Osteoblast (primary cell): ENCODE data around the gene SLC23A1. TPM values are rescaled to one million over a fixed set of nuclear protein-coding genes. Genes with fewer than 3 reads are reported as not detected.

Experiments used
- DNase-seq: peaks from one replicate; pipeline ENCODE4 v3.0.0; 2011; ENCODE audit warnings: low spot score, mixed read lengths; ENCODE audit not compliant: insufficient read length; ENCODE audit errors: missing footprints
- H2AFZ ChIP-seq: 2 replicates; pipeline ENCODE4 v1.6.0; 2011; ENCODE audit warnings: mild to moderate bottlenecking, low read length
- H3K27ac ChIP-seq: 2 replicates; pipeline ENCODE4 v1.5.1; 2011; ENCODE audit warnings: mild to moderate bottlenecking, low read depth, low read length, moderate library complexity
- H3K27me3 ChIP-seq: 2 replicates; pipeline ENCODE4 v1.6.0; 2012; ENCODE audit warnings: mild to moderate bottlenecking, control low read depth, inconsistent platforms, low read length, moderate library complexity; ENCODE audit not compliant: insufficient read depth
- H3K36me3 ChIP-seq: 2 replicates; pipeline ENCODE4 v1.5.1; 2011; ENCODE audit warnings: mild to moderate bottlenecking, low read length, control low read depth, moderate library complexity; ENCODE audit not compliant: insufficient read depth
- H3K4me1 ChIP-seq: 2 replicates; pipeline ENCODE4 v1.5.1; 2011; ENCODE audit warnings: mild to moderate bottlenecking, low read length, control low read depth, moderate library complexity; ENCODE audit not compliant: insufficient read depth
- H3K4me2 ChIP-seq: 2 replicates; pipeline ENCODE4 v1.6.0; 2011; ENCODE audit warnings: mild to moderate bottlenecking, low read length; ENCODE audit not compliant: insufficient read depth
- H3K4me3 ChIP-seq: fragments of 200-600 bp; sonication (generic); 3 replicates; pipeline ENCODE4 v1.5.1; 2012; ENCODE audit warnings: mild to moderate bottlenecking, low read length, inconsistent platforms; ENCODE audit not compliant: insufficient read depth
- H3K79me2 ChIP-seq: 2 replicates; pipeline ENCODE4 v1.6.0; 2012; ENCODE audit warnings: mild to moderate bottlenecking, low read length, control low read depth, inconsistent platforms; ENCODE audit not compliant: insufficient read depth
- H3K9me3 ChIP-seq: 2 replicates; pipeline ENCODE4 v1.5.1; 2011; ENCODE audit warnings: low read depth, low read length, control low read depth
- H4K20me1 ChIP-seq: 2 replicates; pipeline ENCODE4 v1.6.0; 2012; ENCODE audit warnings: mild to moderate bottlenecking, low read length, control low read depth; ENCODE audit not compliant: insufficient read depth
- total RNA-seq: library from RNA; depleted of rRNA; stranded (reverse); fragments of >200 nt; gene quantifications from 2 replicates; pipeline ENCODE4 v1.2.3, GENCODE V29; 2012
- TF ChIP-seq, protein P1 (sequence below): IDR thresholded peaks from 2 replicates; pipeline ENCODE4 v1.5.1; 2011; ENCODE audit warnings: mild to moderate bottlenecking, low read depth, low read length, moderate library complexity; ENCODE audit errors: extremely low read depth

SLC23A1 gene
- total RNA-seq, 1 donor, result not detected

DNA sequence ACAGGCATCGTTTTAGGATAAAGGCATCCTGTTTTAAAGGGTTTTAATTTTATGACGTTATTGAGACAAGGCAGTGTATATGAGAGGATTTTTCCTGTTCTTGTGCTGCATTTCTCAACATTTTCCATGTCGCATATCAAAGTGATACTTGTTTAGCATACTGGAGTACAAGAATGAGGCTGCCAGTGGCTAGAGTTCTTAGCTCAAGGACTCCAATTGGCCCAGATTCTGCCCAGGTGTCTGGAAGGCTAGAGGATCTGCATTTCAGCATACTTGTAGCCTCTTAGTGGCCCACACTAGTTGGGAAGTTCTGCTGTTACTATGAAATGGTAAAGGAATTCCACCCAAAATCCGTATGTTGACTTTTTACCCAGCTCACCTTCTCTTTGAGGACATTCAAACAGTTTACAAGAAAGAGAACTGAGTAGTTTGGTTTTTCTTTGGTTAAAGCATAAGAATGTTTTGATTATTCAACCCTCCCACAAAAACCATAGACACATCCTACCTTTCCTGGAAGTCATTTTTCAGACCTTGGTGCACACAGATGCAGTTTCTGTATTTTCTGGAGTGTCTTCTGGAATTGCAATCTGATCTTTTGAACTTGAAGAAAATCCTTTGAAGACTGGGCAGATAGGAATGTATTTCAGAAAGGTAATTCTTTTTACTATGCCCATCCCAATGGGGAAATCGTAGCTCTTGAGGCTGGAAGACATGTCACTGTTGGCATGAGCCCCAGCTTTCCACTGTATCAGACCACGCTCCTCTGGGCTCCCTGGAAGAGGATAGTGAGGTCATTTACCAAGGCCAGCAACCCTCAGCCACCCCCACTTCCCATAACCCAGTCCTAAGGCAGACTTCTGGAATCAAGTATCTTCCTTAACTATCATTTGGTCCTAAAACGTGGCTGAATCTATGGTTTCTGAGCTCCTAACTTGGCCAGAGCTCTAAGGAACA, 11.3 kb downstream of the SLC23A1 start:
- H2AFZ ChIP-seq, result no peak overlapping the region
- no peaks in the 10 kb centered on the region for H3K27me3 ChIP-seq
- no peak overlapping the region for H3K4me3 ChIP-seq
- H3K27ac ChIP-seq, result peak overlapping the region; percentile 50
- H3K36me3 ChIP-seq, result peaks cover 22% of the 10 kb centered on the region
- H3K4me2 ChIP-seq, result no peak overlapping the region
- H3K4me1 ChIP-seq, result peaks cover 41% of the 10 kb centered on the region
- TF ChIP-seq, protein P1, sequence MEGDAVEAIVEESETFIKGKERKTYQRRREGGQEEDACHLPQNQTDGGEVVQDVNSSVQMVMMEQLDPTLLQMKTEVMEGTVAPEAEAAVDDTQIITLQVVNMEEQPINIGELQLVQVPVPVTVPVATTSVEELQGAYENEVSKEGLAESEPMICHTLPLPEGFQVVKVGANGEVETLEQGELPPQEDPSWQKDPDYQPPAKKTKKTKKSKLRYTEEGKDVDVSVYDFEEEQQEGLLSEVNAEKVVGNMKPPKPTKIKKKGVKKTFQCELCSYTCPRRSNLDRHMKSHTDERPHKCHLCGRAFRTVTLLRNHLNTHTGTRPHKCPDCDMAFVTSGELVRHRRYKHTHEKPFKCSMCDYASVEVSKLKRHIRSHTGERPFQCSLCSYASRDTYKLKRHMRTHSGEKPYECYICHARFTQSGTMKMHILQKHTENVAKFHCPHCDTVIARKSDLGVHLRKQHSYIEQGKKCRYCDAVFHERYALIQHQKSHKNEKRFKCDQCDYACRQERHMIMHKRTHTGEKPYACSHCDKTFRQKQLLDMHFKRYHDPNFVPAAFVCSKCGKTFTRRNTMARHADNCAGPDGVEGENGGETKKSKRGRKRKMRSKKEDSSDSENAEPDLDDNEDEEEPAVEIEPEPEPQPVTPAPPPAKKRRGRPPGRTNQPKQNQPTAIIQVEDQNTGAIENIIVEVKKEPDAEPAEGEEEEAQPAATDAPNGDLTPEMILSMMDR, result no peak
- H3K79me2 ChIP-seq, result peaks cover 5% of the 10 kb centered on the region
- no peaks in the 10 kb centered on the region for H3K9me3 ChIP-seq
- peaks cover 5% of the 10 kb centered on the region for H4K20me1 ChIP-seq
- DNase-seq, result peak; percentile 81

DNA sequence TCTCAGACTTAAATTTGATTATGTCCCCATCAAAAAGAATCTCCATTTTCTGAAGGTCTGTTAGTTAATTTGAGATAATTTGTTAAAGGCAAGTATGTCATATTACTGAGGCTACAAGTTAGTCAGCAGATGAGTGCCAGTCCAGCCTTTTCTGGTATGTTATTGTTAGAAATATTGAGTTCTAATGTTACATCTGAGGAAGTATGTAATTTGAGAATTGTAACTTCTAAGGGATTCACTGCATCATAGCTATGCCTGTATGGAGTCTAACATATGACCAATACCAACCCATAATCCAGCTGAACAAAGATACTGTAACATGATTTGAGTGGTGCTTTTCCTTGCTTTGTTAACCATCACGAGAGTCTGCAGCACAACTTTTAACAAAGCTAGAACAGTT, 13.9 kb downstream of the SLC23A1 start:
- Histone ChIP-seq H3K36me3 (peaks cover 41% of the 10 kb centered on the region), H3K4me3 (no peak overlapping the region), H3K9me3 (no peaks in the 10 kb centered on the region), H3K27ac (peak overlapping the region; percentile 64), H3K4me2 (peak overlapping the region; percentile 18), H3K79me2 (peaks cover 10% of the 10 kb centered on the region), H2AFZ (no peak overlapping the region), H3K4me1 (peaks cover 41% of the 10 kb centered on the region), H3K27me3 (no peaks in the 10 kb centered on the region), H4K20me1 (peaks cover 5% of the 10 kb centered on the region)
- TF ChIP-seq, protein P1, result no peak
- peak; percentile 72 for DNase-seq

DNA sequence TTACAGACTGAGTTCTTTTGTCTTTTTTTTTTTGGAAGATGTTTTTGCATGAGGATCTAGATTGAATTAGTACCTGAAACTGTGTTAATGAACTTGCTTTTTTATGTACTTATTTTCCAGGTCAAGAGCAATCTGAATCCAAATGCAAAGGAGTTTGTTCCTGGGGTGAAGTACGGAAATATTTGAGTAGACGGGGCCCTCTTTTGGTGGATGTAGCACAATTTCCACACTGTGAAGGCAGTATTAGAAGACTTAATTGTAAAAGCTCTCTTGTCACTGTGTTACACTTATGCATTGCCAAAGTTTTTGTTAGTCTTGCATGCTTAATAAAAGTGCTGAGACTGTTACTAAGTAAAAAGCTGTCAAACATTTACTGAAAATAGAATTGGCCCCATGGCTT, 14.5 kb downstream of the SLC23A1 start:
- no peak for DNase-seq
- TF ChIP-seq, protein P1, result peak; percentile 15
- H3K79me2 ChIP-seq, result peaks cover 15% of the 10 kb centered on the region
- peak overlapping the region; percentile 64 for H3K27ac ChIP-seq
- no peak overlapping the region for H2AFZ ChIP-seq
- H3K27me3 ChIP-seq, result no peaks in the 10 kb centered on the region
- no peak overlapping the region for H3K4me3 ChIP-seq
- H3K4me1 ChIP-seq, result peaks cover 35% of the 10 kb centered on the region
- H3K4me2 ChIP-seq, result peak overlapping the region; percentile 18
- H3K9me3 ChIP-seq, result no peaks in the 10 kb centered on the region
- peaks cover 5% of the 10 kb centered on the region for H4K20me1 ChIP-seq
- H3K36me3 ChIP-seq, result peaks cover 47% of the 10 kb centered on the region

DNA sequence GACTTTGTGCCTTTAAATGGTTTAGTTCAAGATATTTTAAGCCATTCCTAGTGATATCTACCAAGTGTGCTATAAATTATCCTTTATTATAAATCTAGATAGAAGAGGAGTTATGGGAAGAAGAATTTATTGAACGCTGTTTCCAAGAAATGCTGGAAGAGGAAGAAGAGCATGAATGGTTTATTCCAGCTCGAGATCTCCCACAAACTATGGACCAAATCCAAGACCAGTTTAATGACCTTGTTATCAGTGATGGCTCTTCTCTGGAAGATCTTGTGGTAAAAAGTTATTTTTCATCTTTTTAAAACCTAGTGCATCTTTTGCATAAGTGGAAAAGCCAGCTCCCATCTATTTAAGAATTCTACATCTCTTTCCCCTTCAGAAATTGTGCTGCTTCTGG, 18.6 kb downstream of the SLC23A1 start:
- Histone ChIP-seq H3K79me2 (peaks cover 51% of the 10 kb centered on the region), H3K27ac (no peak overlapping the region), H4K20me1 (peaks cover 13% of the 10 kb centered on the region), H3K9me3 (no peaks in the 10 kb centered on the region), H2AFZ (no peak overlapping the region), H3K27me3 (no peaks in the 10 kb centered on the region), H3K4me2 (no peak overlapping the region), H3K4me1 (peaks cover 16% of the 10 kb centered on the region), H3K4me3 (no peak overlapping the region), H3K36me3 (peaks cover 39% of the 10 kb centered on the region)
- DNase-seq, result no peak
- TF ChIP-seq, protein P1, result no peak
